Measurements from ENCODE around the gene CLMN.

DNA sequence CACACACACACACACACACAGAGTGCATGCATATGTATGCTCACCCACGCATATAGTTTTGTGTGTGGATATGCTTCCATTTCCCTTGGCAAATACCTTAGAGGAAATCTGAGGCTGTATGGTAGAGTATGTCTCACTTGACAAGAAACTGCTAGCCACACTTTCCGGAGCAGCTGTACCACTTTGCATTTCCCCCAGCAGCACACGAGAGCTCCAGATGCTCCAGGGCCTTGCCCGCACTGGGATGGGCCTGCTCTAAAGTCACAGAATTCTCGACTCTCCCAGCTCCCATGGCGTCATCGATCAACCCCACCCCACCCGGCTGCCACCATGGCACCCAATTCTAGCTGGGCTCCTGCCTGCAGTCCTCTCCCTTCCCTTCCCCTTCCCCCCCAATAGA is 21.9 kb downstream of the CLMN start:
- TF ChIP-seq POLR2A (IDR thresholded peaks at IDR 0.05), result no peak
- TF ChIP-seq, protein P1, sequence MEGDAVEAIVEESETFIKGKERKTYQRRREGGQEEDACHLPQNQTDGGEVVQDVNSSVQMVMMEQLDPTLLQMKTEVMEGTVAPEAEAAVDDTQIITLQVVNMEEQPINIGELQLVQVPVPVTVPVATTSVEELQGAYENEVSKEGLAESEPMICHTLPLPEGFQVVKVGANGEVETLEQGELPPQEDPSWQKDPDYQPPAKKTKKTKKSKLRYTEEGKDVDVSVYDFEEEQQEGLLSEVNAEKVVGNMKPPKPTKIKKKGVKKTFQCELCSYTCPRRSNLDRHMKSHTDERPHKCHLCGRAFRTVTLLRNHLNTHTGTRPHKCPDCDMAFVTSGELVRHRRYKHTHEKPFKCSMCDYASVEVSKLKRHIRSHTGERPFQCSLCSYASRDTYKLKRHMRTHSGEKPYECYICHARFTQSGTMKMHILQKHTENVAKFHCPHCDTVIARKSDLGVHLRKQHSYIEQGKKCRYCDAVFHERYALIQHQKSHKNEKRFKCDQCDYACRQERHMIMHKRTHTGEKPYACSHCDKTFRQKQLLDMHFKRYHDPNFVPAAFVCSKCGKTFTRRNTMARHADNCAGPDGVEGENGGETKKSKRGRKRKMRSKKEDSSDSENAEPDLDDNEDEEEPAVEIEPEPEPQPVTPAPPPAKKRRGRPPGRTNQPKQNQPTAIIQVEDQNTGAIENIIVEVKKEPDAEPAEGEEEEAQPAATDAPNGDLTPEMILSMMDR (IDR thresholded peaks at IDR 0.05), result no peak

Measured in vagina (tissue), 2 donors.